Vagina (tissue), 2 donors: ENCODE results near the gene SACM1L. TPM values are rescaled to one million over a fixed set of nuclear protein-coding genes. Genes with fewer than 3 reads are reported as not detected.

Source experiments
- DNase-seq, 2 donors: peaks; one replicate each; pipeline ENCODE4 v3.0.0-alpha.2; 2017; ENCODE audit errors: extremely low spot score in 2 of 2
- H3K27ac ChIP-seq: fragments of 200-600 bp; sonication (generic); one replicate; pipeline ENCODE4 v1.5.1; 2019
- H3K27me3 ChIP-seq: fragments of 200-600 bp; sonication (generic); one replicate; pipeline ENCODE4 v1.5.1; 2019
- H3K36me3 ChIP-seq, 2 donors: fragments of 200-600 bp; sonication (generic); one replicate each; pipeline ENCODE4 v1.5.1; 2017 to 2019
- H3K4me1 ChIP-seq: fragments of 200-600 bp; sonication (generic); one replicate; pipeline ENCODE4 v1.5.1; 2019
- H3K4me3 ChIP-seq, 2 donors: fragments of 200-600 bp; sonication (generic); 1 replicate in 1 of 2; 2 replicates in 1 of 2; pipeline ENCODE4 v1.5.1; 2016 to 2019
- H3K9me3 ChIP-seq: fragments of 200-600 bp; sonication (generic); one replicate; pipeline ENCODE4 v1.5.1; 2019
- POLR2A ChIP-seq, 2 donors: fragments of 450-650 bp; IDR thresholded peaks; one replicate each; pipeline ENCODE4 v1.6.1; 2017; ENCODE audit warnings: antibody characterized with exemption in 2 of 2, mild to moderate bottlenecking in 2 of 2, moderate library complexity in 2 of 2
- POLR2AphosphoS5 ChIP-seq, 2 donors: sonication (generic); formaldehyde crosslinking; IDR thresholded peaks; one replicate each; pipeline ENCODE4 v1.9.0; 2017; ENCODE audit warnings: antibody characterized with exemption in 2 of 2, mild to moderate bottlenecking in 2 of 2, low read depth in 1 of 2; ENCODE audit not compliant: insufficient read depth in 1 of 2
- intact Hi-C: fragments of 100-400 bp; cut with DNase I; formaldehyde crosslinking; loops from one replicate; pipeline ENCODE4 v1.15.1; 2023
- total RNA-seq: library from RNA; depleted of rRNA; stranded (reverse); fragments of >200 nt; gene quantifications from one replicate; pipeline ENCODE4 v1.2.3, GENCODE V29; 2016
- TF ChIP-seq, protein P1 (sequence below), 3 experiments: fragments of 450-650 bp in 2 of 3; fragments of 200-600 bp in 1 of 3; sonication (generic) in 1 of 3; IDR thresholded peaks; one replicate each; pipeline ENCODE4 v1.5.1; 2017 to 2019; ENCODE audit warnings: antibody characterized with exemption in 3 of 3, mild to moderate bottlenecking in 2 of 3, moderate library complexity in 2 of 3

Gene SACM1L
- total RNA-seq, 1 donor from 2014 or later: 32.7 TPM

- no peak overlapping the region for H3K27ac ChIP-seq
- no peaks in the 10 kb centered on the region for H3K9me3 ChIP-seq
- H3K4me3 ChIP-seq: no peak overlapping the region
- no peaks in the 10 kb centered on the region for H3K27me3 ChIP-seq
- DNase-seq: no peak
- intact Hi-C loops: no loop called here
- TF ChIP-seq POLR2A (IDR thresholded peaks at IDR 0.05): no peak
- TF ChIP-seq, protein P1, sequence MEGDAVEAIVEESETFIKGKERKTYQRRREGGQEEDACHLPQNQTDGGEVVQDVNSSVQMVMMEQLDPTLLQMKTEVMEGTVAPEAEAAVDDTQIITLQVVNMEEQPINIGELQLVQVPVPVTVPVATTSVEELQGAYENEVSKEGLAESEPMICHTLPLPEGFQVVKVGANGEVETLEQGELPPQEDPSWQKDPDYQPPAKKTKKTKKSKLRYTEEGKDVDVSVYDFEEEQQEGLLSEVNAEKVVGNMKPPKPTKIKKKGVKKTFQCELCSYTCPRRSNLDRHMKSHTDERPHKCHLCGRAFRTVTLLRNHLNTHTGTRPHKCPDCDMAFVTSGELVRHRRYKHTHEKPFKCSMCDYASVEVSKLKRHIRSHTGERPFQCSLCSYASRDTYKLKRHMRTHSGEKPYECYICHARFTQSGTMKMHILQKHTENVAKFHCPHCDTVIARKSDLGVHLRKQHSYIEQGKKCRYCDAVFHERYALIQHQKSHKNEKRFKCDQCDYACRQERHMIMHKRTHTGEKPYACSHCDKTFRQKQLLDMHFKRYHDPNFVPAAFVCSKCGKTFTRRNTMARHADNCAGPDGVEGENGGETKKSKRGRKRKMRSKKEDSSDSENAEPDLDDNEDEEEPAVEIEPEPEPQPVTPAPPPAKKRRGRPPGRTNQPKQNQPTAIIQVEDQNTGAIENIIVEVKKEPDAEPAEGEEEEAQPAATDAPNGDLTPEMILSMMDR (IDR thresholded peaks at IDR 0.05): no peak
- TF ChIP-seq POLR2AphosphoS5 (IDR thresholded peaks at IDR 0.05; ENCODE audit: insufficient read depth in 1 of 2, low read depth in 1 of 2): no peak
- peaks cover 16% of the 10 kb centered on the region for H3K4me1 ChIP-seq
- peaks cover 0 to 18% of the 10 kb centered on the region in 2 donors for H3K36me3 ChIP-seq
Observed at GRCh38 chr3:45701172-45701867, 12.1 kb downstream of the SACM1L start.

GRCh38 chr3:45704301-45704943 lies 15.2 kb downstream of the SACM1L start:
- no peak overlapping the region for H3K27ac ChIP-seq
- peaks cover 14% of the 10 kb centered on the region for H3K4me1 ChIP-seq
- no peaks in the 10 kb centered on the region for H3K9me3 ChIP-seq
- H3K36me3 ChIP-seq: peaks cover 0 to 31% of the 10 kb centered on the region in 2 donors
- intact Hi-C loops: no loop called here
- no peak for DNase-seq
- TF ChIP-seq POLR2AphosphoS5 (IDR thresholded peaks at IDR 0.05; ENCODE audit: insufficient read depth in 1 of 2, low read depth in 1 of 2) (no peak), POLR2A (IDR thresholded peaks at IDR 0.05) (no peak)
- TF ChIP-seq, protein P1 (IDR thresholded peaks at IDR 0.05): no peak
- H3K27me3 ChIP-seq: no peaks in the 10 kb centered on the region
- no peak overlapping the region for H3K4me3 ChIP-seq

DNA sequence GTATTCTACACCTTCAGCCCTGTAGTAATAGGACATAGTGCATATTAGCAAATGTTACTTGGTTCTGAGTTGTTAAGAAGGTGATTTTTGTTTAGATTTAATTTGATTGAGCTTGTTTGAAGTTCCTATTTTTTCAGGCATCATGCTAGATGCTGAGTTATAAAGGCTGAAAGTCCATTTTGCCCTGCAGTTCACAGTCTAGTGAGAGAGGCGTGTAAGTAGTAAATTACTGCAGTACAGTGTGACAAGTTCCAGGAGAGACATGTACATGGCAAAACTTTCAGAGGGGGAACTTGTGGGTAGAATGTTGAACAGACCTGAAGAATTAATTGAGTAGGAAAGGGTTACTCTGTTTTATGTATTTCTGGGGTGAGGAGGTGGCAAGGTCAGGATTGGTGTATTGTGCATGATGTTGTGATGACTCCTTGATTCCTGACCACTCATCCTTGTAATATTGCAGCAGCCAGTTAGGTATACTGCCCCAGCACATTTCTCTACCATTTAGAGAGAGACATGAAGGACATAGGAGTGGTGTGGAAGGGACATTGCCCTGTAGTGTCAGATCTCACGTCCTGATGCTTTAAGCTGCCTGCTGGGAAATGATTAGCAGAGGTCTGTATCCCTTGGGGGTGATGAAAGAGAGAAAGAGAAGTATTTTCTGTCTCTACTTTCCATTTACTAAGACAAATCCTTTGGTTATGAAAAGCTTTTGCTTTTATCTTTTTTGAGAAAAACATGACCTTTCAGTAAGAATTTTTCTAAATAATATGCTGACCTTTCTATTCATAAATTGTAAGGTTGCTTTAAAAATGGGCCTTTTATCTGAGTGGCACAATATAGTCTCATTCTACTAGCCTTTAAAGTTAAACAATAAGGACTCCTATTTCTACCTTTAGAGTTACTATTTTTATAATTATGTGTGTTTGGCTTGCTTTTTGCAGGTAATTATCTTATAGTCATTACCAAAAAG lies 16.9 kb downstream of the SACM1L start:
- intact Hi-C loops: no loop called here
- Histone ChIP-seq H3K9me3 (no peaks in the 10 kb centered on the region), H3K4me1 (peaks cover 6% of the 10 kb centered on the region), H3K27me3 (no peaks in the 10 kb centered on the region), H3K4me3 (no peak overlapping the region), H3K36me3 (peaks cover 0 to 31% of the 10 kb centered on the region in 2 donors), H3K27ac (no peak overlapping the region)
- TF ChIP-seq POLR2AphosphoS5 (IDR thresholded peaks at IDR 0.05; ENCODE audit: insufficient read depth in 1 of 2, low read depth in 1 of 2): no peak
- TF ChIP-seq, protein P1 (IDR thresholded peaks at IDR 0.05): no peak
- TF ChIP-seq POLR2A (IDR thresholded peaks at IDR 0.05): no peak
- DNase-seq: no peak

GRCh38 chr3:45711931-45712330 lies 22.7 kb downstream of the SACM1L start:
- Histone ChIP-seq H3K4me1 (no peaks in the 10 kb centered on the region), H3K27me3 (no peaks in the 10 kb centered on the region), H3K4me3 (no peak overlapping the region), H3K27ac (no peak overlapping the region), H3K9me3 (no peaks in the 10 kb centered on the region), H3K36me3 (peaks cover 0 to 21% of the 10 kb centered on the region in 2 donors)
- TF ChIP-seq, protein P1 (IDR thresholded peaks at IDR 0.05): no peak
- TF ChIP-seq POLR2A (IDR thresholded peaks at IDR 0.05) (no peak), POLR2AphosphoS5 (IDR thresholded peaks at IDR 0.05; ENCODE audit: insufficient read depth in 1 of 2, low read depth in 1 of 2) (no peak)
- intact Hi-C loops: no loop called here
- DNase-seq: no peak
